AG09319 (cell line): ENCODE measurements around the gene YPEL3.

Source experiments
- DNase-seq: peaks from one replicate; pipeline ENCODE4 v3.0.0-alpha.2; 2010; ENCODE audit warnings: low read depth; ENCODE audit errors: extremely low read depth
- CTCF ChIP-seq: IDR thresholded peaks from 2 replicates; pipeline ENCODE4 v1.5.1; 2011; ENCODE audit warnings: low read depth, mild to moderate bottlenecking, inconsistent platforms, low read length, moderate library complexity

Gene YPEL3

GRCh38 chr16:30083216-30084055 is 12.6 kb downstream of the YPEL3 start:
- no peak for DNase-seq
- no peak for TF ChIP-seq CTCF

DNA sequence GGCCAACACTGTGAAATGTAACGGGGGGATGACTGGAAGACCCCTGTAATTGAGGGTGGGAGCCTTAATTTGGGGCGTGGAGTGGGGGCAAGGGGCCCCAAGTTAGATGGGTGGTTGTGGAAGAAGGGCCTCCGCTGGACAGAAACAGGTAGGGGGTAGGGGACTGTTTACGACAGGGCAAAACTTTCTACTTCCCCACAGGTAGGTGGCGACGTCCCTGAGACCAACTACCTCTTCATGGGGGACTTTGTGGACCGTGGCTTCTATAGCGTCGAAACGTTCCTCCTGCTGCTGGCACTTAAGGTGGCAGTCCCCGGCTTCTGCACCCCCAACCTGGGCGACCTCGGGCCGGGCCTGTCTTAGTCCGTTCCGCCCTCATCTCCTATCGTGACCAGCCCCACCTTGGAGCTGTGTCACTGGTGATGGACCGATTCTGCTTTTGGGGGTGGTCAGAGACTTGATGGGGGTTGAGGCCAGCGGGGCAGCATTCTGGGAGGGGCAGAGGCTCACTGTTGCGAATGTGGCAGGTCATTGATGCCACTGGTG is 13.4 kb downstream of the YPEL3 start:
- no peak; the same call in 1 of the 2 replicates for TF ChIP-seq CTCF
- DNase-seq, result no peak

GRCh38 chr16:30079480-30079879 is 16.5 kb downstream of the YPEL3 start:
- TF ChIP-seq CTCF, result no peak
- DNase-seq, result no peak

- no peak for DNase-seq
- no peak for TF ChIP-seq CTCF
Measured at GRCh38 chr16:30078744-30079143, 17.3 kb downstream of the YPEL3 start.

DNA sequence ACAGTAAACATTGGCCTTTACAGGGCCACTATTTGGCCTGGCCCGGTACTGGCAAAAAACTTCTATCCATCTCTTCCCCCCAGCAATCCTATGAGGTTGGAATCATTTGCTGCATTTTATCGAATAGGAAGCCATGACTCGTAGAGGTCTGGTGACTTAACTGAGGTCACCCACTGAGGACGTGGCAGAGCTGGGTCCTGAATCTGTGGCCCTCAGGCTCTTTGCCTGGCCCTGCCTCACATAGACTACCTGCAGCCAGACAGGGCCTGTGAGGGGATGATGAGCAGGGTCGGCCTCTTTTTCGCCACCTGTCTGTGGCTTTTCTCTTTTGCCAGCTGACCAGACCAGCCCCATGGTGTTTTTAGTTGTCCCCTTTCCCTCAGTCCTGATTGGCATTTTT is 18.4 kb downstream of the YPEL3 start:
- DNase-seq, result no peak
- no peak for TF ChIP-seq CTCF

- TF ChIP-seq CTCF, result no peak
- DNase-seq, result no peak
Measured at GRCh38 chr16:30076276-30076791, 19.7 kb downstream of the YPEL3 start.

GRCh38 chr16:30075503-30076275 is 20.3 kb downstream of the YPEL3 start, which contains the start of gene PPP4C:
PPP4C (plus strand) TSS chr16:30075994; CDS start chr16:30076378, 384 bp downstream.
- DNase-seq, result no peak
- no peak for TF ChIP-seq CTCF
